GM08714 (cell line): Measurements from ENCODE around the gene MBP.

Source experiments
- H3K4me3 ChIP-seq: fragments of 200-500 bp; sonication (Bioruptor generic); 2 replicates; pipeline ENCODE4 v1.5.1; 2014; ENCODE audit warnings: mild to moderate bottlenecking, low read length, inconsistent platforms
- ZNF274 ChIP-seq: IDR thresholded peaks from 2 replicates; pipeline ENCODE4 v1.6.1; 2012; ENCODE audit warnings: mild to moderate bottlenecking, low read depth, low read length

Gene MBP

DNA sequence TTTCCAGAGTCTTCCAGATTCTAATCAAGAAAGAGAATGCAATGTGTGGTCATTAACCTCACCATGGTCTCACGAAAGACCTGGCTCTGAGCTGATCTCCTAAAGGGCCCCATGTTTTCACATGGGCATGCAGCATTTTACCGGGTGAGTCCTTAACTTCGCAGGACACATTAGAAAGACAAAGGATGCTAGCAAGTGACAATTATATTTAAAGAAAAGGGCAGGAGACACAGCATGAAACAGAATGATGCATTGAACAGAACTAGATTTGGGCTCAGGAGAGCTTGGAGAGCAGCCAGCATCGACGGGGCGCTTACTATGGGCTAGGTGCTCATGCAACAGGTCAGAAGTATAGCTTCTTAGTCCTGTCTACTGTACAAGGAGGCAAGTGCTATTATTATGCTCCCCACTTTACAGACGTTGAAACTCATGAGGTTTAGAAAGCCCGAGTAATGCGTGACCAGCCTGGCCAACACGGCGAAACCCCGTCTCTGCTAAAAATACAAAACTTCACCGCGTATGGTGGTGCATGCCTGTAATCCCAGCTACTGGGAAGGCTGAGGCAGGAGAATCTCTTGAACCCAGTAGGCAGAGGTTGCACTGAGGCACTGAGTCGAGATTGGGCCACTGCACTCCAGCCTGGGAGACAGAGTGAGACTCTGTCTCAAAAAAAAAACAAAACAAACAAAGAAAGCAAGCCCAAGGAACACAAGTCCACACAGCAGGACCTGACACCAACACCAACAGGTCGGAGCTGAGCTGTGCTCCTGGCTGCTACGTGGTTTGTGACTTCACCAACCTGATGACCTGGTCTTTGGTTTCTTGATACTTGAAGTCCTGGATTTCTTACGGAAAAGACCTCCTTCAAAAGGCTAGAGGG is 16.1 kb downstream of the MBP start:
- H3K4me3 ChIP-seq, result no peak overlapping the region
- no peak for TF ChIP-seq ZNF274

DNA sequence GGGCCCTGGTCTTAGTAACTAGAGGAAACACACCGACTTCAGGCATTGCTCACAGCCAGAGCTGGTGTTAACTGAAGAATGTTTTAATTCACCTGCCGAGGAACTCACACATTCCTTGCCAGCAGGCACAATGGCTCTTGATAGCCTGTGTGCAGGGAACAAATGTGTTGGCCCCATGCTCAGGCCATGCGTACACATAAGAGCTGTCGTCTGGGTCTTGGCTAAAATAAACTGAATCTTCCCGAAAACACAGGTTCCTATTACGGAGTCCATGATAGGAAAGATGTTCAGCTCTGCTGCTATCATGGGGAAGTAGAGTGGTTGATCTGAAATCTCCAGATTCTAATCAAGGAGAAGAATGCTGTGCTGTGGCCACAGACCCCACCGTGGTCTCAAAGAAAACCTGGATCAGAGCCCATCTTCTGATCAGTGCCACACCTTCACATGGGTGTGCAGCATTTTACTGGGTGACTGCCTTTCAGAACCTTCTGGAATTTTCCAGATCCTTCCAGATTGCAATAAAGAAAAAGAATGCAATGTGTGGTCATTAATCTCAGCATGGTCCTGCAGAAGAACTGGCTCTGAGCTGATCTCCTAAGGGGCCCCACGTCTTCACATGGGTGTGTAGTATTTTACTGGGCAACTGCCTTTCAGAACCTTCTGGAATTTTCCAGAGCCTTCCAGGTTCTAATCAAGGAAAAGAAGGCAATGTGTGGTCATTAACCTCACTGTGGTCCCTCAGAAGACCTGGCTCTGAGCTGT is 17.2 kb downstream of the MBP start:
- TF ChIP-seq ZNF274, result no peak
- peak overlapping the region; percentile 18; the same call in 1 of the 2 replicates for H3K4me3 ChIP-seq

DNA sequence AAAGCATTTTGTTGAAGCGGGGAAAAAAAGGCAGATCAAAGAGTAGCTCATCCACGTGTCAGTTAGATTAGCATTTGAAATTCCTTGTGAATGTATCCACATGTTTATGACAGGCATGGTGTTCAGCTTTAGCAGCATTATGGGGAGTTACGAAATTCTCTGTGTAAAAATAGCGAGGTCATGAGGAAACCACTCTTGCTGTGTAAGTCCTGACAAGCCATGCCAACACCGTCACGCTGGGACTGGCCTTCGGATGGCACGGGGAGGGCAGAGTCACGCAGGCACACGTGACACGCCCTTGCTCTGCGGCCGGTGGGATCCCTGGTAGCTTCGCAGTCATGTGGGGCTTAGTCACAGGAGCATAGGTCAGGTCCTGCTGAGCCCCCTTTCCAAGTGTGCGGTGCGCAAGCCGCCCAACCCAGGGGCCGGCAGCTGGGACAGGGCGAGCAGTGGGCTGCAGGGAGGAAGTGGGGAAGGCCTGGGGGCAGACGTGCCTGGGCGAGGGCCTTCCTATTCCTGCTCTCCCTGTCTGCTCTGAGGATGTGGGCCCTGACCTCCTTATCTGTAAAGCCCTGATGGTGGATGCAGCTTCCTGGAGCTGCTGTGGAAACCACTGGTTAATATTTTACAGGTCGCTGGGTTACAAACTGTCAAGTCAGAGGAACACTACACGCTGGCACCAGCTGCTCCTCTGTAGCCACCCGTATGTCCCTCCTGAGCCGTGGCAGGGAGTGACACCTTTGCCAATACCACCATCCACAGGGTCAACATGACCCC is 18.0 kb downstream of the MBP start:
- peak overlapping the region; percentile 18; the same call in 1 of the 2 replicates for H3K4me3 ChIP-seq
- TF ChIP-seq ZNF274, result no peak

DNA sequence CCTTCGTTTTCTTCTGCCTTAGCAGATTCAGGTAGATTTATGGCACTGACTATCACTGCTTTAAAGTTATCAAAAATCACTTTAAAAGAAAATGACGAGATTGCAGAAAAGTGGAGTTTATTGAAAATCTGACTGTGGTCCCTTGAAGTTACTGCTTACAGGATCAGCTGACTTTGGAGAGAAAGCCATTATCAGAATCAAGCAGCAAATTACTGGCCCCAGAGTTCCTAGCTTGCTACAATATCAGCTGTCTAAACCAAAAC is 18.5 kb downstream of the MBP start:
- H3K4me3 ChIP-seq, result no peak overlapping the region

DNA sequence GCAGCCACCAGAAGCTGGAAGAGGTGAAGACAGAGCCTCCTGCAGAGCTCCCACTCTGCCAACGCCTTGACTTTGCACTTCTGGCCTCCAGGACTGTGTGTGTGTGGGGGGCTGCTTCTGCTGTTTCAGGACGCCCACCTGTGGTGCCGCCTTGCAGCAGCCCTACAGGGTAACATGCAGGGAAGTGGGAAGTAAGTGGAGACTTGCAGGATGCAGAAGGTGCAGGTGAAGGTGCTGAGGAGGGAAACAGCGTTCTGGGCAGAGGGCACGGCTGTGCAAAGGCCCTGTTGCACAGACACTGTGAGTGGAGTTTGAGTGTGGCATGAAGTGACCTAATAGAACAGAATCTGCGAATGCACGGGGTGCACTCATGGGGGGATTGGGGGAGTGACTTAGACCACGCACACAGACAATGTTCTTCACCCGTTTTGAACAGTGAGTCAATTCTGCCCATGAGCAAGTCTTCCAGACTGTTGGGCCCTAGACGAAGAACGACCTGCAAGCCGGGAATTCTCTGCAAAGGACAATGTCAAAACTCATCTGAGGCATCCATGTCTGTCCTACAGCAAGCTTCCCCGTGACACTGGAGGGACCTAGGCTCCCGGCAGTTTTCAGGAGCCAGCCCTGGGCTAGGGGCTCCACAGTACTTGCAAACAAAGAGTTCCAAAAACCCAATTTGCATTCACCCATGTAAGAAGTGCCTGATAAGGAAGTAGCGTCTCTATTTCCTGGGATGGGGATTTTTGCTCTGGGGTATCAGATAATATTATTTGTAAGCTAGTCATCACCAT is 19.0 kb downstream of the MBP start:
- TF ChIP-seq ZNF274, result no peak
- no peak overlapping the region for H3K4me3 ChIP-seq

More for the DNA sequence above, 18.5 kb downstream of the MBP start:
- no peak for TF ChIP-seq ZNF274

DNA sequence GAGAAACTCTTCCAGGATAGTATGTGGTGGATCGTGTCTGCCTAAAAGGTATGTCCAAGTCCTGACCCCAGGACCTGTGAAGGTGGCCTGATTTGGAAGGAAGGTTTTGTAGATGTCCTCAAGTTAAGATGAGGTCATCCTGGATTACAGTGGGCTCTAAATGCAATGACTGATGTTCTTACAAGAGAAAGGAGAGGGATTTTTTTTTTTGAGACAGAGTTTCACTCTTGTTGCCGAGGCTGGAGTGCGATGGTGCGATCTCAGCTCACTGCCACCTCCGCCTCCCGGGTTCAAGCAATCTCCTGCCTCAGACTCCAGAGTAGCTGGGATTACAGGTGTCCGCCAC is 19.9 kb downstream of the MBP start:
- H3K4me3 ChIP-seq, result no peak overlapping the region
- TF ChIP-seq ZNF274, result no peak

DNA sequence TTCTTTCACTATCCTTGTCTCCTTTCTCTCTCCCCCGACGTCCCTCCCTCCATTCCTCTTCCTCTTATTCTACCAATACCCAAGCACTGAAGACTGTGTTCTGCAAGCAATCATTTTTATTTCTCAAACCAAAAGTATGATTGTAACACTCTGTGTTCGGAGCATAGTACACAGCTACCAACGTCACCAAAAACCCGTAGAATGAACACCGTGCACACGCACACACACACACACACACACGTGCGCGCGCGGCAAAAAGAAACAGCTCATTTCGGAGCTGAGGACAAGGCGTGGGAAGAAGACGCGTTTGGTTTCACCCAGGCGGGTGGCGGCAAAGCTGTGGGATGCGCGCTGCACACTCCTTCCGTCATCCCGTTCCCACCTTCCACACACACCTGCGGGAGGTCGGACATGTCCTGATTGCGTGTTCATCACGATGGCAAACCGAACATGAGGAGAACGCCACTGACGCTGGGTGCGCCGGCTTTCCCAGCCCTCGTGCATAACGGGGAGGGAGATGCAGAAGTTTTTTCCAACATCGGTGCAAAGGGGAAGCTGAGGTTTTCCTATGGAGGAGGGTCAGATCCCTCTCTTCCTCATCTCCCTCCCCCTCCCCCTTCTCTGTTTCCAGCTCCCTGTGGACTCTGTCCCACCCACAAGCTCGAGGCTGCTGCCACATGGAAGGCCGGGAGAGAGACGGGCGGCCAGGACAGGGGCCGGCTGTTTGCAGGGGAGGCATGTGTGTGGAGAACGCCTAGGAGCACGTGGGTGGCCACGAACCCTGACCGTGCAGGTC is 20.4 kb downstream of the MBP start:
- H3K4me3 ChIP-seq, result peak overlapping the region; percentile 14; the same call in 1 of the 2 replicates
- no peak for TF ChIP-seq ZNF274

DNA sequence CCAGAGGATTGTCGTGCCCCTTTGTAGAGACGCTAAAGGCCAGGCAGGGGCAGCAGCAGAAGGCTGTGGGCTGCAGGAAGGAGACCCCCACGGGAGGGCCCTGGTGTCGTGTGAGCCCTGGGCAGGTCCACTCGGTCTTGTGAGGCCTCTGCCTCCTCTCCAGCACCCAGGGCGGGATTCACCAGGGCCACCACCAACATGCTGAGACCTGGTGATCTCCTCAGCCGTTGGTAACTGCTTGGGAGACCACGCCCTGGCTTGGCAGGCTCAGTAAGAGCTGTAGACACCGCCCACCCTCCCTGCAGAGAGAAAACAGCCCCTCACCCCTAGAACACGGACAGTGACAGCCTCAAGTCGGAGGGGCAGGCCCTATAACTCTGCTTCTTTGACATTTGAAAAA is 21.1 kb downstream of the MBP start:
- no peak for TF ChIP-seq ZNF274
- H3K4me3 ChIP-seq, result no peak overlapping the region

DNA sequence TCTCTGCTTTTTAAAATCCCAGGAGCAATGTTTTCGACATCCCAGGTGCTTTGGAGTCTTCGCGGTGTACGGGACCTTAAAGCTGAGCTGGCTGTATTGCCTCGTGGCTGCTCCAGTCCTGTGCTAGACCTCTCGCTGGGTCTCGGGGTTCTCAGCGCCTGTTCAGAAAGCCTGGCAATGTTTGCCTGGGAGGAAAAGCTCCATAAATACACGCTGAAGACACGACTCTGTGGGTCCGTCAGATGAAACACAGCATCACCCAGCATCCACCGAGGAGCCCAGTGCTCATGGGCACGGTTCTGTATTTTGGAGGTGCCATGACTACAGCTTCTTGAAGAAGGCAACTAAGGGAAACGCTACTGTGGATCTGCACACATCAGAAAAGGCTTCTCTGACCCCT is 21.6 kb downstream of the MBP start:
- no peak overlapping the region for H3K4me3 ChIP-seq
- no peak for TF ChIP-seq ZNF274

DNA sequence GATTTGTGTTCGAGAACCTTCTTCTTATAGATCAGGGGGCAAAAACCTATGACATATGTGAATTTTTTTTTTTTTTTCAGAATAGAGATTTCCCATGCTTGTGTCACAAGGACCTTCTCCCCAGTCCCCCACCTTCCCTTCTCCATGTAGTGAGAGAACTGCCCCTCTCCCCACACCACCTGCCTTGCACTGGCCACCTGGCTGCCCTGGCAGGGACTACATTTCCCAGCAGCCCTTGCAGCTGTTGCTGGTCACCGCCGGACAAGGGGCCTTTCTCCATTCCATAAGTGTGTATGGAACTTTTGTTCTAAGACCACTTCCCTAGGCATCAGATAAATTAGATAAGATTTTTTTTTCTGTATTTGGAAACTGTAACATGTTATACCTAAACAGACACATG is 22.2 kb downstream of the MBP start:
- no peak overlapping the region for H3K4me3 ChIP-seq
- TF ChIP-seq ZNF274, result no peak

DNA sequence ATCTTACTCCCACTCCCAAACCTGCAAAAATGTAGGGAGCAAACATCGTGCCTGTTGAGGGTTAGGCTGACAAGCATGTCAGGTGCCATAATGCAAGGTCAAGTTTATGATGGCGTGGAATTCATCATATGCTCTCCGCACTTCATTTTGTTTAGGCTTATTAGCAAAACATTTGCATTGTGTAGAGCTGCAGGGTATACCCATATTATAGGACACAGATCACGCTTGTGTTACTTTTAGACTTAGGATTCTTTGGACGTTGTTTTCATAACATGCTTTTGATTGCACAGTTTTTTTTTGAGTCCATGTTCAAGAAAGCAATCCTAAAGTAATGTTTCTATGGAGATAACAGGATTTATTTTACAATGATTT is 22.9 kb downstream of the MBP start:
- no peak for TF ChIP-seq ZNF274

DNA sequence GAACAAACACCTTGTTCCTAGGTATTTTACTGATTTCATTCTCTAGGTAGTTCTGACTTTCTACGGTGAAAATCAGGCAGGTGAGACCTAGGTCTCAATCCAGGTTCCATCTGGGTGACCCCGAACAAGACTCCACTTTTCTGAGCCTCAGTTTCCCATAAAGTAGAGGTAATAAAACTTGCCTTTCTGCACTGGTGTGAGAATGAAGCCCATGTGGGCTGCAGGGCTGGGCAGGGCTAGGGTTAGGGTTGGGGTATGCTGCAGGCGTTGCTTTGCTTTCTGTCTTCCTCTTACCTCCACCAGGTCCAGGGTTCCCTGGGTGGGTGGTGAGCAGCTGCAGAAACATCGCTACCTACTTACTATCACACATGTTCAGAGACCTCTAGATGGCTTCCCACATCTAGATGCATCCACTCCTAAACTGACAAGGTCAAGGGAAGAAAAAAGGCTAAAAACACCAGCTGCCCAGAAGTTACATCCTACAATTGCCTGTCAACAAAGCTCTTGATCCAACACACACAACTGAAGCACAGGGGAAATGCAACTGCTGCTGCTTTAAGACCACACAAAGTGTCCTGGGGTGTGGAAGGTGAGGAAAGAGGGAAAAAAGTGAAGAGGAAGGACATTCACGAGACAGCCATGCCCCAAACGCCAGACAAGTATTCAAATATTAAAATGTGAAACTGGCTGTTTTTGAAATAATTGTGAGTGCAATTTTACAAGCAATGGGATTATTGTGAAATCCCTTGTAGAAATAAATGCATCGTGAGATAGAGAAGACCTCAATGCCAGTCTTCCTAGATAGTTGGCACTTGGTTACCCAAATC is 23.5 kb downstream of the MBP start:
- TF ChIP-seq ZNF274, result no peak
- no peak overlapping the region for H3K4me3 ChIP-seq

More for the DNA sequence above, 22.9 kb downstream of the MBP start:
- H3K4me3 ChIP-seq, result no peak overlapping the region
